Activated CD8-positive, alpha-beta memory T cell treated with anti-CD3 and anti-CD28 coated beads, Interleukin-2, amount 50 U/mL, for 1 hour (primary cell): ENCODE measurements around the gene ENAH.
"Not testable (repeated sequence)": the region's sequence is repeated elsewhere in the genome, so short reads cannot be mapped to it uniquely, and the experiment has no call there.

Experiments
- DNase-seq: peaks from one replicate; pipeline ENCODE4 v3.0.0-alpha.2; 2020; ENCODE audit errors: extremely low read depth

ENAH gene

DNA sequence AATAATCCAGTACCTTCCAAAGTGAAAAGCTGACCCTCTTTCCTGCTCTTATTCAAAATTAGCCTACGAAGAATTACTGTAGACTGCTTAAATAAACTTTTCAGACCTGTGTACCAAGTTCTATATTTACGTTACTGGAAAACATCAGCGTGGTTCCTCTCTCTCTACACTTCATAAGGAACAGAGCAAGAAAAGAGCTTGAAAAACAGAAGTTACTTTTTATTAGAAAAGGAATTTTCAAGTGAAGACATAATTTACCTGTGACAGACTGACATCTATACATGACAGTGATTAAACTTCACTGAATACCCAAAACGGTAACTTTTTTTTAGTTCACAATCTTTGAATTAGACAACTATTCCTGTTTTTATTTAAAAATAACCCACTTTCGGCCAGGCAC lies 2.7 kb downstream of the ENAH start:
- DNase-seq: no peak

DNA sequence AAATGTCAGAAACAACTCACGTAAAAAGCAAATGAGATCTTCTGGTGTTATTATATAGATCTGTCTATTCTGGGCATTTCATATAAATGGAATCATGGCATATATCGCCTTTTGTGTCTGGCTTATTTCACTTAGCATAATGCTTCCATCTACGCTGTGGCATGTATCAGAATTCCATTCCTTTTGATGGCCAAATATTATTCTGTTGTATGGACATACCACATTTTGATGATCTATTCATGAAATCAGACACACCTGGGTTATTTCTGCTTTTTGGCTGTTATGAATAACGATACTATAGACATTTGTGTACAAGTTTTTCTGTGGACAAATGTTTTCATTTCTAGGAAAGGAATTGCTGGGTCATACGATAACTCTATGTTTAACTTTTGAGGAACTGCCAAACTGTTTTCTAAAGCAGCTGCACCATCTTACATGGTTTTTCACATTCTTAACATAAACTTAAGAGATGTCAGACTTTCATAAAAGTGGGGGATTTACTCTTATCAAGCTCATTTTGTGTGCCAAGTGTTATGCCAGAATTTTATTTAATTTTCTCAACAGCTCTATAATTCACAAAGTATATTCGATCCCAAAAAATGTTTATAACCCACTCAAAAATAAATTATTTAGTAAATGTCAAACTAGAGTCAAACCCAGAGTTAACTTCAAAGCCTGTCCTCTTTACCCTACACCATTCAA lies 7.6 kb downstream of the ENAH start:
- no peak for DNase-seq

DNA sequence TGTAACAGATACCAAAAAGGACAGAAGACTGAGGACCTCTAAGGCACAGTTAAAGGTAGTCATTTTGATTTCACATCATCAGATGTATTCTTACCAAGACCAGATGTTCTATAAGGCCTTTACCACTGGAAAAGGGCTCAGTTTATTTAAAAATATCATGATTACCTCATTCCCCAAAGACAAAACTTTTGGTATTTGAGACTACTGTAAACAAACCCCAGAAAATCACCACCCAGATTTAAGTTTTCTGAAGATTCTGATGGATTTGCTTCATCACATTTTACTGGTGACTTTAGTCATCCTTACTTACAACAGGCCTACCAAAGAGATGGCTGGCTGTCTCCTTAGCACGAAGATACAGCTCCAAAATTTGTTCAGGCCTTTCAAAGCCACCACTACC lies 8.3 kb downstream of the ENAH start:
- DNase-seq: no peak

GRCh38 chr1:225642177-225642576 lies 10.7 kb downstream of the ENAH start:
- no peak for DNase-seq

- DNase-seq: no peak
These were observed 14.1 kb downstream of the ENAH start for GRCh38 chr1:225638853-225639252.

GRCh38 chr1:225637651-225638199 lies 15.2 kb downstream of the ENAH start:
- no peak for DNase-seq

GRCh38 chr1:225636992-225637391 lies 15.9 kb downstream of the ENAH start:
- not testable (repeated sequence) for DNase-seq

GRCh38 chr1:225635649-225636048 lies 17.3 kb downstream of the ENAH start:
- DNase-seq: no peak

DNA sequence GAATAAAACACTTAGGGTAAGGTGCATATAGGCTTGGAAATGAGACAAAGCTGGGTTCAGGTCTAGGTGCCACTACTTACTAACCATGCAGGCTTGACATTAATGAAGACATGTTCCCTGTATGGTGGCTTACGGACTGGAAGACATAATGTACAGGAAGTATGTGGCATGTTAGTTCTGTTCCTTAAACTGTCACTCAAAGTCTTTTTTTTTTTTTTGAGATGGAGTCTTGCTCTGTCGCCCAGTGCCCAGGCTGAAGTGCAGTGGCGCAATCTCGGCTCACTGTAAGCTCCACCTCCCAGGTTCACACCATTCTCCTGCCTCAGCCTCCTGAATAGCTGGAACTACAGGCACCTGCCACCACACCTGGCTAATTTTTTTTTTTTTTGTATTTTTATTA lies 20.1 kb downstream of the ENAH start:
- not testable (repeated sequence) for DNase-seq

DNA sequence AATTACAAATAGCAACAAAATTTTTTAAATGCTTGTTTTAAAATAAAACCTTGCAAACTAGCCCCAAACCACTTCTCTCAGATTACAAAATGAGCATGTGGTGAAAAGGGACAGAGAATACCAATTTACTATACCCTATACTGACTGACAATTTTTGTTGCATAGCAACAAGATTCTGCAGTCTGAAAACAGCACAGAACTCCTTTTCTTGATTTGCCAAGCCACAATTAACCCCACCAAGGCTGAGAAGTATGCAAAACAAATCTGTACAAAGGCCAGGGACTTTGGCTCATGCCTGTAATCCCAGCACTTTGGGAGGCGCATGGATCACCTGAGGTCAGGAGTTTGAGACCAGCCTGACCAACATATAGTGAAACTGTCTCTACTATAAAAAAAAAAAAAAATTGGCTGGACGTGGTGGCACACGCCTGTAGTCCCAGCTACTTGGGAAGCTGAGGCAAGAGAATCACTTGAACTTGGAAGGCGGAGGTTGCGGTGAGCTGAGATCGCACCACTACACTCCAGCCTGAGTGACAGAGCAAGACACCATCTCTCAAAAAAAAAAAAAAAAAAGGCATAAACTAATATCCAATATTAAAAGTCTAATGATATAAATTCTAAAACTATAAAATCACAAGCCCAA lies 21.8 kb downstream of the ENAH start:
- DNase-seq: no peak

DNA sequence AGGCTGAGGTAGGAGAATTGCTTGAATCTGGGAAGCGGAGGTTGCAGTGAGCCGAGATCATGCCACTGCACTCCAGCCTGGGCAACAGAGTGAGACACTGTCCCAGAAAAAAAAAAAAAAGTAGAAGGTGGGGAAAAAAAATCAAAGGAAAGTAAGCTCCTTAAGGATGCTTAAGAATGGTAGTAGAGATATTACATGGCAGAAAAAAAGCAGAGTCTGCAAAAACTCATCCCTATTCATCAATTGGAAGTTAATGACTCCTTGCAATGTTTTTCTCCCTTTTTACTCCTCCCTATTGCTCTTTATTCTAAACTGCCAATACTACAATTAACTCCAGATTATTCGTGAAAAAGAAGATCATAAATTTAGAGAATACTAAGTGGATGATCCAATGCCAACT lies 23.4 kb downstream of the ENAH start:
- DNase-seq: no peak

DNA sequence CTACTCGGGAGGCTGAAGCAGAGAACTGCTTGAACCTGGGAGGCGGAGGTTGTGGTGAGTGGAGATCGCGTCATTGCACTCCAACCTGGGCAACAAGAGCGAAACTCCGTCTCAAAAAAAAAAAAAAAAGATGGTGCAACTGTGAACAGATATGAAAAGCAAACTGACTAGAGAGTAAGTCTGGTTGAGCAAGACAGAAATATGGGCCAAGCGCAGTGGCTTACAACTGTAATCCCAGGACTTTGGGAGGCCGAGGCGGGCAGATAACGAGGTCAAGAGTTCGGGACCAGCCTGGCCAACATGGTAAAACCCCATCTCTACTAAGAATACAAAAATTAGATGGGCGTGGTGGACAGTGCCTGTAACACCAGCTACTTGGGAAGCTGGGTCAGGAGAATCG lies 24.1 kb downstream of the ENAH start:
- DNase-seq: not testable (repeated sequence)

GRCh38 chr1:225627304-225627947 lies 25.5 kb downstream of the ENAH start:
- no peak for DNase-seq

DNA sequence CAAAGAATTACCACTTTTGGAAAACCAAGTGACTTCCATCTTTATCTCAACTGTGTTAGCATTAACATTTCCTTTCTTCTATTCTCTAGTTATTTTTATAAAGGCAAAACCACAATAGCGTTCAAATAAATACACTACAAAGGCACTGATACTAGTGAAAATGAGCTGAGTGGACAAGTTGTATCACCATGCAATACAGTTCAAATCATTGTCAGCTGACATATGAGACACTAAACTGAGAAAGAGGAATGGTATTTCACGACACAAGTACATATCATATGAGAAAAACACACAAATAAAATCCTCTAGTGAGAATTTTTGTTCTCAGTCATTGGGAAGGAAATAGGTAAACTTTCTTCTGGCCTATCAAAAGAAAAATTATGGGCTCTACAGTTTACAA lies 26.2 kb downstream of the ENAH start:
- no peak for DNase-seq

- no peak for DNase-seq
These were observed 35.0 kb downstream of the ENAH start for GRCh38 chr1:225617956-225618355.

DNA sequence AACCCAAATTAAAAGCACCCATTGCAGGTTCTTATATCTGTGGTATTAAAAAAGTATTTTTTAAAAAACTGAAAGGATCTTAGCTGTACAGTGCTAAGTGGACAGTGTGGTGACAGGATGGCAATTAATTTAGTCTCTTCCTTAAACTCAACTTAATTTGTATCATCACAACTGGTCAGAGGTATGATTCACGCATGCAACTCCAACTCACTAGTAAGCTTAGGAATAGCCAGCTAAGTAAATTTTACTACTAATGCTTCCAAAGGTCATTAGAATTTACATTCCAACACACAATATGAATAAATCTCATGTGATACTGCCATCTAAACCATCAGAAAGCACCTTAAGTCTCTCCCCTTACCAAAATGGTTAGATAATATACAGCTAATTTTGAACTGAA lies 35.4 kb downstream of the ENAH start:
- no peak for DNase-seq

GRCh38 chr1:225615403-225615790 lies 37.5 kb downstream of the ENAH start:
- not testable (repeated sequence) for DNase-seq

DNA sequence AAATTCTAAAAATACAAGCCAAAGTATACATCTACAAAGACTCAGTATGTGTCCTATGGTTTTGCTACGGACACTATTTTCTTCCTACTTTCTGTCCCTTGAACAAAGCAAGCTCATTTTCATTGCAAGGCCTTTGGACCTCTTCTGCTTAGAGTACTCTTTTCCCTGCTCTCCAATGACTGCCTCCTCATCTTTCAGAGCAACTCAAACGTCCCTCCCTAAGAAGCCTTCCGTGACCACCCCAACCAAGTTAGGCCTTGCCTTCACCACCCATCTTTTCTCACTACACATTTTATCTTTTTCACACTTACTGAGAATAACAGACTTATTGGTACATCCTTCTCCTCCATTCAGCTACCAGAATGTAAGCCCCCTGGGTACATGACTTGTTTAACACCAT lies 39.9 kb downstream of the ENAH start:
- DNase-seq: no peak

DNA sequence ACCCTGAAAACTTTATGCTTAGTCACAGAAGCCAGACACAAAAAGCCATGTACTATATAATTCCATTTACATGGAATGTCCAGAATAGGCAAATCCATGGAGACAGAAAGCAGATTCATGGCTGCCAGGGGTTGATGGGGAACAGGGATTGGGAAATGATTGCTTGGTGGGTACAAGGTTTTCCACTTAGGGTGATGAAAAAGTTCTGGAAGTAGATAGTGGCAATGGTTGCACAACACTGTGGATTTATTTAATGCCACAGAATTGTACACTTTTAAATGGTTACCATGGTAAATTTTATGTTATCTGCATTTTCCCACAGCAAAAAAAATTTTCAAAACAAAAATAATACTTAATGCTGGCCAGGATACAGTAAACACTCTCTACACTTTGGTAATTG lies 40.6 kb downstream of the ENAH start:
- no peak for DNase-seq

DNA sequence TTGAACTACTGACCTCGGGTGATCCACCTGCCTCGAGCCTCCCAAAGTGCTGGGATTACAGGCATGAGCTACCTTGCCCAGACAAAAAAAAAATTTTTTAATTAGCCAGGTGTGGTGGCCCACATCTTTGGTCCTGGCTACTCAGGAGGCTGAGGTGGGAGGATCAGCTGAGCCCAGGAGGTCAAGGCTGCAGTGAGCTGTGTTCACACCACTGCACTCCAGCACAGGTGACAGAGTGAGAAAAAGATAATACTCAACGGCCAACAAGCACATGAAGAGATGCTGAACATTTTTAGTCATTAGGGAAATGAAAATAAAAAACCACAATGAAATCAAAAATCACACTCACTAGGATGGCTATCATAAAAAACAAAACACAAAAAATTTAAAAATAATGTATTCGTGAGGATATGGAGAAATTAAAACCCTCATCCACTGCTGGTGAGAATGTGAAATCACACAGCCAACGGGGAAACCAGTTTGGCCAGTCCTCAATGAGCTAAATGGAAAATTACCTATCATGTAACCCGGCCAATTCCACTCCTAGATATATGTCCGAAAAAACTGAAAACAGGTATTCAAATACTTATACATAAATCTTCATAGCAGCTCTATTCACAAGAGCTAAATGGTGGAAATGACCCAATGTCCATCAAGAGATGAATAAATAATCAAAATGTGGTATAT lies 41.2 kb downstream of the ENAH start:
- no peak for DNase-seq

- DNase-seq: no peak
These were observed 42.4 kb downstream of the ENAH start for GRCh38 chr1:225610539-225610938.

GRCh38 chr1:225608014-225608796 lies 44.7 kb downstream of the ENAH start:
- no peak for DNase-seq
